PC-3 (cell line): ENCODE measurements around the gene BCAS3. TPM values are rescaled to one million over a fixed set of nuclear protein-coding genes. Genes with fewer than 3 reads are reported as not detected.
"Not testable (repeated sequence)": the region's sequence is repeated elsewhere in the genome, so short reads cannot be mapped to it uniquely, and the experiment has no call there.

Experiments
- ATAC-seq: fragments of 200-7000 bp; cut with Tn5 transposase; 2 replicates; pipeline ENCODE4 v1.9.1; 2020; ENCODE audit warnings: mild to moderate bottlenecking, moderate library complexity
- BruUV-seq: library from RNA; stranded (reverse); fragments of 400-500 nt; replicated peaks from 2 replicates; lab custom pipeline; 2021; lab: Mats Ljungman, UMichigan
- CTCF ChIA-PET: fragments of 300-600 bp; sonication (Branson Sonifier 250); formaldehyde crosslinking; loops from one replicate; lab custom pipeline; 2022; ENCODE audit warnings: antibody characterized with exemption; lab: Charles Lee
- POLR2A ChIA-PET: fragments of 300-600 bp; sonication (Branson Sonifier 250); formaldehyde crosslinking; loops from one replicate; lab custom pipeline; 2022; ENCODE audit warnings: antibody characterized with exemption; ENCODE audit not compliant: unreplicated experiment; lab: Charles Lee
- DNase-seq: peaks from one replicate; pipeline ENCODE4 v3.0.0-alpha.2; 2015
- H2AFZ ChIP-seq: fragments of 300-600 bp; sonication (generic); 2 replicates; pipeline ENCODE4 v1.6.0; 2016; ENCODE audit warnings: antibody characterized with exemption, low read length
- H3F3A ChIP-seq: fragments of 300-600 bp; sonication (generic); one replicate; pipeline ENCODE4 v1.6.0; 2017; ENCODE audit warnings: antibody characterized with exemption, low read length, control low read depth, mild to moderate bottlenecking; ENCODE audit not compliant: unreplicated experiment
- H3K27ac ChIP-seq: fragments of 300-600 bp; sonication (generic); 2 replicates; pipeline ENCODE4 v1.5.1; 2016; ENCODE audit warnings: mild to moderate bottlenecking, low read length
- H3K27me3 ChIP-seq: fragments of 300-600 bp; sonication (generic); 2 replicates; pipeline ENCODE4 v1.6.1; 2016; ENCODE audit warnings: low read length, mixed read lengths
- H3K36me3 ChIP-seq: fragments of 300-600 bp; sonication (generic); 2 replicates; pipeline ENCODE4 v1.6.1; 2016; ENCODE audit warnings: low read depth, mixed run types, low read length, mixed read lengths
- H3K4me1 ChIP-seq: fragments of 300-600 bp; sonication (generic); 2 replicates; pipeline ENCODE4 v1.5.1; 2016; ENCODE audit warnings: low read length; ENCODE audit not compliant: insufficient read depth
- H3K4me2 ChIP-seq: fragments of 300-600 bp; sonication (generic); 2 replicates; pipeline ENCODE4 v1.6.0; 2016; ENCODE audit warnings: low read length
- H3K4me3 ChIP-seq: fragments of 300-600 bp; sonication (generic); 2 replicates; pipeline ENCODE4 v1.5.1; 2016; ENCODE audit warnings: mild to moderate bottlenecking, low read length, mixed read lengths
- H3K79me2 ChIP-seq: fragments of 300-600 bp; sonication (generic); 2 replicates; pipeline ENCODE4 v1.6.1; 2017; ENCODE audit warnings: low read length, mixed read lengths
- H3K9ac ChIP-seq: fragments of 300-600 bp; sonication (generic); 2 replicates; pipeline ENCODE4 v1.6.0; 2016; ENCODE audit warnings: mild to moderate bottlenecking, low read length
- H3K9me2 ChIP-seq: fragments of 300-600 bp; sonication (generic); replicated peaks from 2 replicates; pipeline ENCODE4 v1.6.1; 2016; ENCODE audit warnings: mixed run types, low read length, mixed read lengths
- H3K9me3 ChIP-seq: fragments of 300-600 bp; sonication (generic); 2 replicates; pipeline ENCODE4 v1.6.1; 2016; ENCODE audit warnings: low read length, mixed read lengths
- H4K20me1 ChIP-seq: fragments of 300-600 bp; sonication (generic); 2 replicates; pipeline ENCODE4 v1.6.1; 2016; ENCODE audit warnings: low read length, mixed read lengths
- CTCF ChIP-seq: fragments of 300-600 bp; sonication (generic); conservative IDR thresholded peaks from 2 replicates; pipeline ENCODE4 v1.5.1; 2017; ENCODE audit warnings: antibody characterized with exemption, low read depth, mild to moderate bottlenecking, low read length
- EZH2 ChIP-seq: fragments of 300-600 bp; sonication (generic); IDR thresholded peaks from one replicate; pipeline ENCODE4 v1.6.1; 2017; ENCODE audit warnings: antibody characterized with exemption, mild to moderate bottlenecking, low read length; ENCODE audit not compliant: unreplicated experiment
- EZH2phosphoT487 ChIP-seq: fragments of 300-600 bp; sonication (generic); IDR thresholded peaks from 2 replicates; pipeline ENCODE4 v1.6.1; 2018; ENCODE audit warnings: mild to moderate bottlenecking, antibody characterized with exemption, low read length, borderline replicate concordance
- intact Hi-C: fragments of 100-400 bp; cut with micrococcal nuclease; formaldehyde crosslinking; loops from 2 replicates; pipeline ENCODE4 v1.9.0; 2023
- total RNA-seq: library from RNA; depleted of rRNA; stranded (reverse); fragments of >200 nt; gene quantifications from 2 replicates; pipeline ENCODE4 v1.2.3, GENCODE V29; 2014; rRNA removed

Gene BCAS3
- total RNA-seq, 1 experiment from 2014 or later = 25.9 TPM

GRCh38 chr17:61440697-61441096 lies 763.0 kb downstream of the BCAS3 start:
- Histone ChIP-seq H3K36me3 (0 out of 2 replicates have a peak, but pooled peaks cover 5% of the 10 kb centered on the region), H3K4me2 (no peak overlapping the region), H3K79me2 (no peaks in the 10 kb centered on the region), H4K20me1 (no peaks in the 10 kb centered on the region), H3K9me2 (no peaks in the 10 kb centered on the region), H3F3A (no peaks in the 10 kb centered on the region), H3K9me3 (0 out of 2 replicates have a peak, but pooled peaks cover 7% of the 10 kb centered on the region), H3K27ac (no peak overlapping the region), H3K27me3 (no peaks in the 10 kb centered on the region), H3K9ac (no peak overlapping the region), H2AFZ (no peak overlapping the region), H3K4me1 (peaks cover 12% of the 10 kb centered on the region), H3K4me3 (no peak overlapping the region)
- BruUV-seq = no TSS peak
- no peak for ATAC-seq
- POLR2A ChIA-PET = no interaction called here
- DNase-seq = no peak
- intact Hi-C loops = no loop called here
- CTCF ChIA-PET = no interaction called here
- TF ChIP-seq EZH2phosphoT487 = no peak
- TF ChIP-seq CTCF = no peak
- no peak for TF ChIP-seq EZH2

- CTCF ChIA-PET = not testable (repeated sequence)
Observed at GRCh38 chr17:61441507-61441906, 763.9 kb downstream of the BCAS3 start.

GRCh38 chr17:61442136-61442775 lies 764.6 kb downstream of the BCAS3 start:
- Histone ChIP-seq H4K20me1 (no peaks in the 10 kb centered on the region), H3F3A (no peaks in the 10 kb centered on the region), H3K27ac (no peak overlapping the region), H3K9me2 (no peaks in the 10 kb centered on the region), H3K4me1 (peaks cover 12% of the 10 kb centered on the region), H3K4me2 (no peak overlapping the region), H3K9ac (no peak overlapping the region), H3K4me3 (no peak overlapping the region), H3K27me3 (no peaks in the 10 kb centered on the region), H2AFZ (no peak overlapping the region; the same call in 1 of the 2 replicates), H3K79me2 (no peaks in the 10 kb centered on the region), H3K9me3 (0 out of 2 replicates have a peak, but pooled peaks cover 3% of the 10 kb centered on the region), H3K36me3 (0 out of 2 replicates have a peak, but pooled peaks cover 3% of the 10 kb centered on the region)
- ATAC-seq = no peak
- intact Hi-C loops = no loop called here
- ChIA-PET POLR2A (interaction anchor here (0.6 kb wide), 1 partner anchor 84 kb away, joined by 7 read pairs; no protein-coding TSS in a partner anchor), CTCF (no interaction called here)
- no peak for TF ChIP-seq EZH2
- TF ChIP-seq CTCF = no peak
- BruUV-seq = no TSS peak
- DNase-seq = no peak

More at GRCh38 chr17:61441507-61441906, 763.9 kb downstream of the BCAS3 start:
- H3K79me2 ChIP-seq, H2AFZ ChIP-seq, DNase-seq, H3K36me3 ChIP-seq, H3F3A ChIP-seq, H3K9me2 ChIP-seq, H3K27ac ChIP-seq, H4K20me1 ChIP-seq, H3K9me3 ChIP-seq, BruUV-seq, POLR2A ChIA-PET, H3K4me3 ChIP-seq, H3K27me3 ChIP-seq, H3K4me2 ChIP-seq, intact Hi-C loops, H3K9ac ChIP-seq, ATAC-seq: not testable (repeated sequence)
- peaks cover 12% of the 10 kb centered on the region for H3K4me1 ChIP-seq

Other genes starting within 250 kb of the BCAS3 start
- 17.1 and 21.4 TPM in 2 replicates for gene APPBP2, start 151.6 kb upstream of the BCAS3 start, total RNA-seq
- 8.2 and 8.4 TPM in 2 replicates for gene PPM1D, start 77.7 kb upstream of the BCAS3 start, total RNA-seq